Measurements from ENCODE around the gene OASL.

OASL gene

GRCh38 chr12:121013715-121014114 lies 25.3 kb downstream of the OASL start:
- DNase-seq = no peak

GRCh38 chr12:121011820-121012219 lies 27.2 kb downstream of the OASL start:
- DNase-seq = no peak

GRCh38 chr12:121010860-121011259 lies 28.2 kb downstream of the OASL start:
- no peak for DNase-seq

GRCh38 chr12:121009741-121010140 lies 29.3 kb downstream of the OASL start:
- peak in 2 of 4 experiments; percentile 13 to 30 for DNase-seq

GRCh38 chr12:121008347-121009098 lies 30.5 kb downstream of the OASL start:
- DNase-seq = no peak

GRCh38 chr12:121005346-121005815 lies 33.7 kb downstream of the OASL start:
- peak; percentile 54 to 76 (median 68) for DNase-seq

GRCh38 chr12:121004253-121004815 lies 34.7 kb downstream of the OASL start:
- DNase-seq = no peak

- peak in 3 of 4 experiments; percentile 15 to 54 (median 20) for DNase-seq
Measured at GRCh38 chr12:121003650-121004049, 35.4 kb downstream of the OASL start.

GRCh38 chr12:121001841-121002483 lies 37.1 kb downstream of the OASL start:
- no peak for DNase-seq

GRCh38 chr12:121001060-121001459 lies 38.0 kb downstream of the OASL start:
- no peak for DNase-seq

GRCh38 chr12:121000530-121000929 lies 38.5 kb downstream of the OASL start:
- DNase-seq = no peak

GRCh38 chr12:120999191-121000120 lies 39.6 kb downstream of the OASL start:
- no peak for DNase-seq

- DNase-seq = no peak
Measured at GRCh38 chr12:120998435-120998834, 40.6 kb downstream of the OASL start.

- no peak for DNase-seq
Measured at GRCh38 chr12:120997448-120997847, 41.6 kb downstream of the OASL start.

- no peak for DNase-seq
Measured at GRCh38 chr12:120996133-120996746, 42.8 kb downstream of the OASL start.

GRCh38 chr12:120994589-120995337 lies 44.3 kb downstream of the OASL start:
- DNase-seq = no peak

- no peak for DNase-seq
Measured at GRCh38 chr12:120994059-120994458, 45.0 kb downstream of the OASL start.

- DNase-seq = no peak
Measured at GRCh38 chr12:120993496-120993895, 45.5 kb downstream of the OASL start.

- DNase-seq = no peak
Measured at GRCh38 chr12:120992989-120993388, 46.1 kb downstream of the OASL start.

GRCh38 chr12:120991965-120992364 lies 47.1 kb downstream of the OASL start:
- DNase-seq = no peak

- DNase-seq = no peak
Measured at GRCh38 chr12:120990487-120991055, 48.5 kb downstream of the OASL start.
